Neural crest cell (in vitro differentiated cells): ENCODE results near the gene GGACT. TPM values are rescaled to one million over a fixed set of nuclear protein-coding genes. Genes with fewer than 3 reads are reported as not detected.
"Not testable (repeated sequence)": the region's sequence is repeated elsewhere in the genome, so short reads cannot be mapped to it uniquely, and the experiment has no call there.

ENCODE experiments used
- DNase-seq: peaks from one replicate; pipeline ENCODE4 v3.0.0; 2021; ENCODE audit warnings: low read depth, mixed read lengths, low spot score
- H3K27ac Mint-ChIP-seq: one replicate; pipeline ENCODE4 v1.8.0; 2021; ENCODE audit warnings: mild to moderate bottlenecking, mixed read lengths; ENCODE audit not compliant: unreplicated experiment
- H3K27me3 Mint-ChIP-seq: 2 replicates; pipeline ENCODE4 v1.8.0; 2021; ENCODE audit warnings: low read depth, mild to moderate bottlenecking, mixed read lengths
- H3K36me3 Mint-ChIP-seq: 2 replicates; pipeline ENCODE4 v1.8.0; 2021; ENCODE audit warnings: low read depth, mild to moderate bottlenecking, mixed read lengths
- H3K4me1 Mint-ChIP-seq: 2 replicates; pipeline ENCODE4 v1.8.0; 2021; ENCODE audit warnings: mixed read lengths
- H3K4me3 Mint-ChIP-seq: one replicate; pipeline ENCODE4 v1.8.0; 2021; ENCODE audit warnings: mild to moderate bottlenecking, mixed read lengths
- H3K9me3 Mint-ChIP-seq: 2 replicates; pipeline ENCODE4 v1.8.0; 2021; ENCODE audit warnings: mixed read lengths
- CTCF ChIP-seq: fragments of 200-600 bp; sonication (generic); conservative IDR thresholded peaks from 2 replicates; pipeline ENCODE4 v1.5.0; 2021; ENCODE audit warnings: antibody characterized with exemption, mild to moderate bottlenecking
- total RNA-seq: library from RNA; stranded (reverse); gene quantifications from 2 replicates; pipeline ENCODE4 v1.2.1, GENCODE V29; 2021

Gene GGACT
- total RNA-seq, 1 donor from 2014 or later = 5.9 TPM

DNA sequence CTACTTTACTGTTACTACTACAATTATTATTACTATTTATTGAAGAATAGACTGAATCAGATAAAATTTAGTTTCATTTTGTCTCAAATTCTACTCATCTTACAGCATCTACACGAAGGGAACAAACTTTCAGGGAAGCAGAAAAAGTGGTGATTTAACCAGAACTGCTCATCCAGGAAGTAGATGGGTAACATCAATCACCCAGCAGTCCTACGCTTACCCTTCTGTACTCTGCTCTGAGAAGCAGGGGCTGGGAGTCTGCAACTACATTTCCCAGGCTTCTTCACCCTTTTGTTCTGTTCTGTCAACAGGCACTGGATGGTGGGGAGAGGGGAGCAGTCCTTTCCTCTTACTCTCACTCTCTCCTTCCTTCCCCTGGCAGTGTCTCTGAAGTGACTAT, 31.4 kb upstream of the GGACT start:
- Mint-ChIP-seq H3K9me3 (peaks cover 6% of the 10 kb centered on the region), H3K27ac (no peak overlapping the region), H3K4me1 (no peaks in the 10 kb centered on the region), H3K27me3 (no peaks in the 10 kb centered on the region), H3K36me3 (peaks cover 55% of the 10 kb centered on the region), H3K4me3 (no peak overlapping the region)
- no peak for TF ChIP-seq CTCF
- DNase-seq = no peak

DNA sequence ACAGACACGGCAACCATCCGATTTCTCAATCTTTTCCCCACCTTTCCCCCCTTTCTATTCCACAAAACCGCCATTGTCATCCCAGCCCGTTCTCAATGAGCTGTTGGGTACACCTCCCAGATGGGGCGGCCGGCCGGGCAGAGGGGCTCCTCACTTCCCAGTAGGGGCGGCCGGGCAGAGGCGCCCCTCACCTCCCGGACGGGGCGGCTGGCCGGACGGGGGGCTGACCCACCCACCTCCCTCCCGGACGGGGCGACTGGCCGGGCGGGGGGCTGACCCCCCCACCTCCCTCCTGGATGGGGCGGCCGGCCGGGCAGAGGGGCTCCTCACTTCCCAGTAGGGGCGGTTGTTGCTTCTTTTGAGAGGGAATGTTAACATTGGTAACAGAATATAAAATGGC, 30.3 kb upstream of the GGACT start:
- not testable (repeated sequence) for H3K27ac Mint-ChIP-seq, H3K4me1 Mint-ChIP-seq, H3K9me3 Mint-ChIP-seq, H3K4me3 Mint-ChIP-seq, DNase-seq, H3K27me3 Mint-ChIP-seq
- H3K36me3 Mint-ChIP-seq = peaks cover 51% of the 10 kb centered on the region

GRCh38 chr13:100613031-100613430, 24.4 kb upstream of the GGACT start:
- H3K4me1 Mint-ChIP-seq = peaks cover 11% of the 10 kb centered on the region
- H3K27me3 Mint-ChIP-seq = no peaks in the 10 kb centered on the region
- peaks cover 6% of the 10 kb centered on the region for H3K9me3 Mint-ChIP-seq
- no peak overlapping the region for H3K4me3 Mint-ChIP-seq
- TF ChIP-seq CTCF = no peak
- DNase-seq = no peak
- peaks cover 19% of the 10 kb centered on the region for H3K36me3 Mint-ChIP-seq
- no peak overlapping the region for H3K27ac Mint-ChIP-seq

- peaks cover 17% of the 10 kb centered on the region for H3K36me3 Mint-ChIP-seq
- H3K27me3 Mint-ChIP-seq = no peaks in the 10 kb centered on the region
- peaks cover 12% of the 10 kb centered on the region for H3K4me1 Mint-ChIP-seq
- TF ChIP-seq CTCF = no peak
- H3K27ac Mint-ChIP-seq = peak overlapping the region; percentile 64
- peaks cover 3% of the 10 kb centered on the region for H3K9me3 Mint-ChIP-seq
- DNase-seq = no peak
- H3K4me3 Mint-ChIP-seq = no peak overlapping the region
Observed at GRCh38 chr13:100611678-100612492, 23.3 kb upstream of the GGACT start.

DNA sequence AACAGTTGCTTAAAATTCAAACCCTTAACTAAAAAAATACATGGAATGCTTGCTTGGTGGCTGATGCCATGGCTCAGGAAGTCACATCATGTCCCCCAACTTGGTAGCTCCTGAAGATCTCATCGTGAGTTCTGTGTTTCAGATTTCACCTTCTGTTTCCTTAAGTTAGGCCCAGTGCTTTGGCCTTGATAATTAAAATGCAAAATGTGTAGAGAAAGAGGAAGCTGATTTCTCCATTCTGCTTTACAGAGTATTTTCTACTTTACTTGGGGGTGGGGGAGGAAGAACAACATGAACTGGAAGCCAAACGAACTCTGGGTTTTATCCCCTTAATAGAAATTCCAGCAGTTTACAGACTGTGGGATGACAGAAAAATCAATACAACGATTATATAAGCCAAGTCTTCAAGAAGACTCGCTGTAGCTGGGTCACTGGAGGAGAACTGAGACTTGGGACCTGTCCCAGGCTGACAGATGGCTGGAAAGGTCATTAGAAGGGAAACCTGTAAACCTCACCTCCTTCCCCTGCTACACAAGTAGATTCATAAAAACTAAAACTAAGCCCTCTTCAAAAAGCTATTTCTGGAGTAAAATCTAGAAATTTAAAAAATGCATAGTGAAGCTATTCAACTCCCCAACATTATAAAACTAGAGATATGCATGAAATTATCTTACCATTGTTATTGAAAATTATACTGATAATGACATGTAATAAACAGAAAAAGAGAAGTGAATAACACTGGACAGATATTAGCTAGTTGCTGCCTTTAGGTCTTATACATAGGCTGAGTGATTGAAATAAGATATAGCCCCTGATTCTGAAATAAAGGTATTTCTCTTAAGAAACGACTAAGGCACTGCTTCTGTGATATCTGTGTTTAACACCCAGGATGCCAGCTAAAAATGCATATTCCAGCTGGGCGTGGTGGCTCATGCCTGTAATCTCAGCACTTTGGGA, 22.1 kb upstream of the GGACT start:
- Mint-ChIP-seq H3K4me3 (no peak overlapping the region), H3K27ac (no peak overlapping the region), H3K36me3 (peaks cover 14% of the 10 kb centered on the region), H3K27me3 (no peaks in the 10 kb centered on the region), H3K4me1 (peaks cover 12% of the 10 kb centered on the region), H3K9me3 (no peaks in the 10 kb centered on the region)
- no peak for TF ChIP-seq CTCF
- DNase-seq = no peak
